Stimulated activated CD8-positive, alpha-beta memory T cell treated with anti-CD3 and anti-CD28 coated beads, Interleukin-12 subunit alpha, Interleukin-12 subunit beta, amount 100 ng/mL, for 4 hours (primary cell): Measurements from ENCODE around the gene PYROXD2.
"Not testable (repeated sequence)": the region's sequence is repeated elsewhere in the genome, so short reads cannot be mapped to it uniquely, and the experiment has no call there.

Experiments used
- DNase-seq: peaks from one replicate; pipeline ENCODE4 v3.0.0-alpha.2; 2020; ENCODE audit warnings: low read depth

Gene PYROXD2

GRCh38 chr10:98390406-98390805, 24.6 kb downstream of the PYROXD2 start:
- DNase-seq, result no peak

GRCh38 chr10:98389398-98389797, 25.6 kb downstream of the PYROXD2 start:
- DNase-seq, result no peak

GRCh38 chr10:98388101-98388655, 26.8 kb downstream of the PYROXD2 start:
- DNase-seq, result no peak

- DNase-seq, result no peak
These were observed 30.4 kb downstream of the PYROXD2 start for GRCh38 chr10:98384531-98385133.

GRCh38 chr10:98383869-98384268, 31.1 kb downstream of the PYROXD2 start:
- no peak for DNase-seq

- not testable (repeated sequence) for DNase-seq
These were observed 31.8 kb downstream of the PYROXD2 start for GRCh38 chr10:98383134-98383667.

- DNase-seq, result no peak
These were observed 32.3 kb downstream of the PYROXD2 start for GRCh38 chr10:98382691-98383101.

GRCh38 chr10:98380493-98381339, 34.3 kb downstream of the PYROXD2 start:
- DNase-seq, result no peak

- no peak for DNase-seq
These were observed 36.3 kb downstream of the PYROXD2 start for GRCh38 chr10:98378722-98379121.

- DNase-seq, result no peak
These were observed 37.4 kb downstream of the PYROXD2 start for GRCh38 chr10:98377536-98377935.

GRCh38 chr10:98377001-98377400, 38.0 kb downstream of the PYROXD2 start:
- no peak for DNase-seq

GRCh38 chr10:98376485-98376884, 38.5 kb downstream of the PYROXD2 start:
- DNase-seq, result no peak

- no peak for DNase-seq
These were observed 40.6 kb downstream of the PYROXD2 start for GRCh38 chr10:98374217-98374985.

- DNase-seq, result no peak
These were observed 41.5 kb downstream of the PYROXD2 start for GRCh38 chr10:98373260-98374040.

GRCh38 chr10:98370831-98371820, 43.9 kb downstream of the PYROXD2 start:
- no peak for DNase-seq

GRCh38 chr10:98369801-98370200, 45.2 kb downstream of the PYROXD2 start:
- no peak for DNase-seq

GRCh38 chr10:98368644-98369043, 46.3 kb downstream of the PYROXD2 start:
- no peak for DNase-seq

- no peak for DNase-seq
These were observed 47.2 kb downstream of the PYROXD2 start for GRCh38 chr10:98367604-98368451.

GRCh38 chr10:98366062-98366530, 48.9 kb downstream of the PYROXD2 start:
- DNase-seq, result no peak
